Measurements from ENCODE around the gene NOS3. TPM values are rescaled to one million over a fixed set of nuclear protein-coding genes. Genes with fewer than 3 reads are reported as not detected.
A peak's percentile ranks its signal among the peaks of the same experiment; 100 is the strongest.
"Not testable (repeated sequence)": the region's sequence is repeated elsewhere in the genome, so short reads cannot be mapped to it uniquely, and the experiment has no call there.

Gene NOS3
- total and polyA plus RNA-seq, 9 of the 15 experiments (the other 6 are each of a cell fraction or from before 2014, with no cell fraction given) = 1.1 to 121 (median 23.6) TPM

GRCh38 chr7:151026771-151027727, 36.2 kb downstream of the NOS3 start (continued):
- peak; percentile 33 for TF ChIP-seq CREM (IDR thresholded peaks at IDR 0.05; ENCODE audit: low read depth)
- peak; percentile 40; the same call in 1 of the 2 replicates for TF ChIP-seq MTF1 (CRISPR knock-in tag; IDR thresholded peaks at IDR 0.05; ENCODE audit: borderline replicate concordance)
- peak; percentile 56 for TF ChIP-seq CHD1 (IDR thresholded peaks at IDR 0.05; ENCODE audit: low read length)
- peak; percentile 97 for TF ChIP-seq ZNF644 (tag; IDR thresholded peaks at IDR 0.05; ENCODE audit: low read depth)
- peak; percentile 91; the same call in 1 of the 2 replicates for TF ChIP-seq RREB1 (CRISPR knock-in tag; IDR thresholded peaks at IDR 0.05)
- peak; percentile 96 for TF ChIP-seq SMAD3 (CRISPR knock-in tag; conservative IDR thresholded peaks at IDR 0.05)
- peak; percentile 64 for TF ChIP-seq ZBTB2 (IDR thresholded peaks at IDR 0.05)
- TF ChIP-seq NFRKB (IDR thresholded peaks at IDR 0.05; ENCODE audit: low read depth) = peak; percentile 86
- peak; percentile 46; the same call in 1 of the 2 replicates for TF ChIP-seq POLR2A (conservative IDR thresholded peaks at IDR 0.05)
- TF ChIP-seq IFI16 (CRISPR knock-in tag; IDR thresholded peaks at IDR 0.05) = peak; percentile 89; the same call in 1 of the 2 replicates
- TF ChIP-seq ZBTB34 (CRISPR knock-in tag; IDR thresholded peaks at IDR 0.05) = peak; percentile 84
- TF ChIP-seq ATF4 (CRISPR knock-in tag; IDR thresholded peaks at IDR 0.05) = peak; percentile 86
- peak; percentile 72 for TF ChIP-seq TEAD4 (IDR thresholded peaks at IDR 0.05; ENCODE audit: low read length)
- TF ChIP-seq TEAD4 (CRISPR knock-in tag; IDR thresholded peaks at IDR 0.05; ENCODE audit: borderline replicate concordance) = not testable (repeated sequence)
- TF ChIP-seq NFE2 (IDR thresholded peaks at IDR 0.05; ENCODE audit: low read depth) = peak; percentile 25; the same call in 1 of the 2 replicates
- peak; percentile 37; the same call in 1 of the 2 replicates for TF ChIP-seq RBFOX2 (IDR thresholded peaks at IDR 0.05; ENCODE audit: low read depth, low read length)
- TF ChIP-seq ARID1B (IDR thresholded peaks at IDR 0.05) = peak; percentile 90
- TF ChIP-seq TBL1XR1 (IDR thresholded peaks at IDR 0.05; ENCODE audit: low read length in 2 of 2) = peak; percentile 3 to 13; a peak in 2 of 4 replicates

Measured in K562 (cell line).